Suprapubic skin (tissue), 3 donors: Measurements from ENCODE around the gene BLVRB.

Experiments
- EP300 ChIP-seq: sonication (generic); formaldehyde crosslinking; IDR thresholded peaks from one replicate; pipeline ENCODE4 v1.6.1; 2017; ENCODE audit warnings: antibody characterized with exemption
- POLR2A ChIP-seq, 2 donors: fragments of 450-650 bp; IDR thresholded peaks; one replicate each; pipeline ENCODE4 v1.6.1; 2017; ENCODE audit warnings: antibody characterized with exemption in 2 of 2, mild to moderate bottlenecking in 2 of 2, moderate library complexity in 2 of 2
- TF ChIP-seq, protein P1 (sequence below), 2 donors: fragments of 200-600 bp in 1 of 2; fragments of 450-650 bp in 1 of 2; sonication (generic) in 1 of 2; IDR thresholded peaks; one replicate each; pipeline ENCODE4 v1.5.1; 2016 to 2019; ENCODE audit warnings: antibody characterized with exemption in 2 of 2, mild to moderate bottlenecking in 1 of 2, moderate library complexity in 1 of 2

DNA sequence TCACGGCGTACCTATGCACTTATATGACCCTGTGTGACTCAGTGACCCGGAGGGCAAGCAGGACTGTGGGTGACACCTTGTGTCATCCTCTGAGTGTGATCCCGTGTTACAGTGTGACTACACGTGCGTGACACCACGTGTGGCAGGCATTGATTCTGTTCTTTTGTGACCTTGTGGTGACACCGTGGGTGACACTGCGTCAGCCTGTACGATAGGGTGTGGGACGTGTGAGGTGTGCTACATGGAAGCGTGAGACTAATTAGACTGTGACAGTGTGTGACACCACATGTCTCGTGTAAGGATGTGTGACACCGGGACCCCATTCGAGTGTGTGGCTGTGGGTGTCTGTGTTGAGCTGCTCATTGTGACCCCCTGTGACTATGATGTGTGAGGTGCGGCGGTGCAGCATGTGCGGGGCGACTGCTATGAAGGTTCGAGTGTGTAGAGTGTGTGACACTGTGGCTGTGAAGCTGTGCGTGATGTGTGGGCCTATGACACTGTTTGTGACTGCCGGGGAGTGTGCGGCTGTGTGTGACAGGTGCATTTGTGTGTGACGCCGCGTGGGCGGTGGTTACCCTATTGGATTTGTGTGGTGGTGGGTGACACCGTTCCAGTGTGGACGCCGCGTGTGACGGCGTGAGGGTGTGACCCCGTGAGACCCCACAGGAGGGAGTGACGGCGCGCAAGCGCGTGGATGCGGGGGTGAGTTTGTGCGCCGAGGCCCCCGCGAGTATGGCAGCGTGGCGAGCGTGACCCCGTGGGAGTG, 857 bp upstream of the BLVRB start:
- TF ChIP-seq POLR2A (IDR thresholded peaks at IDR 0.05) (no peak), EP300 (no peak)
- TF ChIP-seq, protein P1, sequence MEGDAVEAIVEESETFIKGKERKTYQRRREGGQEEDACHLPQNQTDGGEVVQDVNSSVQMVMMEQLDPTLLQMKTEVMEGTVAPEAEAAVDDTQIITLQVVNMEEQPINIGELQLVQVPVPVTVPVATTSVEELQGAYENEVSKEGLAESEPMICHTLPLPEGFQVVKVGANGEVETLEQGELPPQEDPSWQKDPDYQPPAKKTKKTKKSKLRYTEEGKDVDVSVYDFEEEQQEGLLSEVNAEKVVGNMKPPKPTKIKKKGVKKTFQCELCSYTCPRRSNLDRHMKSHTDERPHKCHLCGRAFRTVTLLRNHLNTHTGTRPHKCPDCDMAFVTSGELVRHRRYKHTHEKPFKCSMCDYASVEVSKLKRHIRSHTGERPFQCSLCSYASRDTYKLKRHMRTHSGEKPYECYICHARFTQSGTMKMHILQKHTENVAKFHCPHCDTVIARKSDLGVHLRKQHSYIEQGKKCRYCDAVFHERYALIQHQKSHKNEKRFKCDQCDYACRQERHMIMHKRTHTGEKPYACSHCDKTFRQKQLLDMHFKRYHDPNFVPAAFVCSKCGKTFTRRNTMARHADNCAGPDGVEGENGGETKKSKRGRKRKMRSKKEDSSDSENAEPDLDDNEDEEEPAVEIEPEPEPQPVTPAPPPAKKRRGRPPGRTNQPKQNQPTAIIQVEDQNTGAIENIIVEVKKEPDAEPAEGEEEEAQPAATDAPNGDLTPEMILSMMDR (IDR thresholded peaks at IDR 0.05), result no peak
